PFSK-1 (cell line): ENCODE results near the gene MSANTD2.

Experiments
- POLR2AphosphoS5 ChIP-seq: IDR thresholded peaks from 2 replicates; pipeline ENCODE4 v1.6.1; 2012; ENCODE audit warnings: low read depth, mild to moderate bottlenecking, control low read depth, low read length, moderate library complexity
- SIN3A ChIP-seq: IDR thresholded peaks from 2 replicates; pipeline ENCODE4 v1.6.1; 2012; ENCODE audit warnings: mild to moderate bottlenecking, low read length, moderate library complexity, borderline replicate concordance; ENCODE audit not compliant: insufficient read depth

DNA sequence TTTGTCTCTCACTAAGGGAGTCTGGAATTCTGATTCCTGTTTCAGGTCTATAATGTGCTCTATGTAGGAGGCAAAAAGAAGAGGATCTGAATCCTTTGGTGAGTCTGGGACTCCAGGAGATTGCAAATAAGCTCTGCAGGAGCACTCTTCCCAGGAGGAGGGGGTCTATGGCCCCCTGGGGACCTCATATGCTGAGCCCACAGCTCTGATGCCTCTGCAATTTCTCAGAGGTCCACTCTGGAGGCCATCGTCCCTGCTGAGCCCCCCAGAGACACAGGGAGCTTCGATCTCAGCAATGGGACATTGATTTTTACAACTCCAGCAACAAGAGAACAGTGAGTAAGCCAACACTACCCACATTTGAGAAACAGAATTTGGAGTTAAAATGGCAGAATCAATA, 80.7 kb downstream of the MSANTD2 start:
- TF ChIP-seq POLR2AphosphoS5 (no peak), SIN3A (no peak)
